Esophagus squamous epithelium (tissue), 5 donors: Measurements from ENCODE around the gene CNTRL. TPM values are rescaled to one million over a fixed set of nuclear protein-coding genes. Genes with fewer than 3 reads are reported as not detected.

Source experiments
- DNase-seq: peaks from one replicate; lab custom pipeline; 2025; lab: John Stamatoyannopoulos, UW
- H3K27ac ChIP-seq, 4 donors: fragments of 200-600 bp; sonication (generic); one replicate each; pipeline ENCODE4 v1.5.1; 2016 to 2019; ENCODE audit warnings: mild to moderate bottlenecking in 1 of 4
- H3K27me3 ChIP-seq, 4 donors: fragments of 200-600 bp; sonication (generic); 1 replicate in 3 of 4; 2 replicates in 1 of 4; pipeline versions ENCODE4 v1.5.1 to v1.6.0; 2017 to 2021; ENCODE audit warnings: antibody characterized with exemption in 1 of 4
- H3K36me3 ChIP-seq, 3 donors: fragments of 200-600 bp; sonication (generic); one replicate each; pipeline ENCODE4 v1.5.1; 2016 to 2019
- H3K4me1 ChIP-seq, 3 donors: fragments of 200-600 bp; sonication (generic); one replicate each; pipeline ENCODE4 v1.5.1; 2017 to 2019
- H3K4me3 ChIP-seq, 4 donors: fragments of 200-600 bp; sonication (generic); 1 replicate in 3 of 4; 2 replicates in 1 of 4; pipeline ENCODE4 v1.5.1; 2016 to 2019; ENCODE audit warnings: mild to moderate bottlenecking in 2 of 4, moderate library complexity in 1 of 4
- H3K9me3 ChIP-seq, 3 donors: fragments of 200-600 bp; sonication (generic); one replicate each; pipeline ENCODE4 v1.5.1; 2016 to 2019
- CTCF ChIP-seq, 6 experiments: fragments of 450-650 bp in 4 of 6; fragments of 200-600 bp in 2 of 6; sonication (generic) in 2 of 6; IDR thresholded peaks; one replicate each; pipeline ENCODE4 v1.5.1; 2016 to 2019; ENCODE audit warnings: antibody characterized with exemption in 6 of 6, mild to moderate bottlenecking in 4 of 6, moderate library complexity in 4 of 6
- POLR2A ChIP-seq, 4 donors: fragments of 450-650 bp; IDR thresholded peaks; one replicate each; pipeline ENCODE4 v1.6.1; 2017; ENCODE audit warnings: antibody characterized with exemption in 4 of 4, mild to moderate bottlenecking in 4 of 4, moderate library complexity in 3 of 4
- WGBS, 2 donors: methylation state at CpG; one replicate each; pipeline ENCODE4 v1.1.5; 2018; 5-methylcytosine and 5-hydroxymethylcytosine counted together
- intact Hi-C: fragments of 100-400 bp; cut with DNase I; formaldehyde crosslinking; loops from one replicate; pipeline ENCODE4 v1.15.0; 2022
- total RNA-seq, 4 donors: library from RNA; depleted of rRNA; stranded (reverse); fragments of >200 nt; gene quantifications; one replicate each; pipeline ENCODE4 v1.1.0, GENCODE V29; 2016
- donor health status: DM: yes; HTN: yes; CAD: no.

CNTRL gene
- total RNA-seq, 4 donors from 2014 or later, result 7.2 to 15.3 (median 8.0) TPM

DNA sequence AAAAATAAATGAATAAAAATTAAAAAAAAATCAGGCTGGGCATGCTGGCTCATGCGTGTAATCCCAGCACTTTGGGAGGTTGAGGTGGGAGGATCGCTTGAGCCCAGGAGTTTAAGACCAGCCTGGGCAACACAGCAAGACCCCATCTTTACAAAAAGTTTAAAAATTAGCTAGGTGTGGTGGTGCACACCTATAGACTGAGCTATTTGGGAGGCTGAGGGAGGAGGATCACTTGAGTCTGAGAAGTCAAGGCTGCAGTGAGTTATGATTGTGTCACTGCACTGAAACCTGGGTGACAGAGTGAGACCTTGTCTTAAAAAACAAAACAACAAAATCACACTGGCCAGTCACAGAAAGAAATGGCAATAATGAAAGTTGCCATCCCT, 3.4 kb upstream of the CNTRL start:
- H3K27ac ChIP-seq, result peak overlapping the region; percentile 56 to 93 (median 79)
- H3K9me3 ChIP-seq, result no peaks in the 10 kb centered on the region
- no peak for DNase-seq
- peaks cover 0 to 12% (median 0%) of the 10 kb centered on the region in 3 donors for H3K36me3 ChIP-seq
- WGBS, 2 donors, result 97% methylated on average over 2 of the region's 2 CpGs
- intact Hi-C loops, result no loop called here
- no peaks in the 10 kb centered on the region for H3K27me3 ChIP-seq
- H3K4me1 ChIP-seq, result peaks cover 12 to 39% (median 21%) of the 10 kb centered on the region in 3 donors
- TF ChIP-seq POLR2A (IDR thresholded peaks at IDR 0.05) (no peak), CTCF (IDR thresholded peaks at IDR 0.05) (no peak)
- peak overlapping the region; percentile 16 to 52 (median 38) for H3K4me3 ChIP-seq

DNA sequence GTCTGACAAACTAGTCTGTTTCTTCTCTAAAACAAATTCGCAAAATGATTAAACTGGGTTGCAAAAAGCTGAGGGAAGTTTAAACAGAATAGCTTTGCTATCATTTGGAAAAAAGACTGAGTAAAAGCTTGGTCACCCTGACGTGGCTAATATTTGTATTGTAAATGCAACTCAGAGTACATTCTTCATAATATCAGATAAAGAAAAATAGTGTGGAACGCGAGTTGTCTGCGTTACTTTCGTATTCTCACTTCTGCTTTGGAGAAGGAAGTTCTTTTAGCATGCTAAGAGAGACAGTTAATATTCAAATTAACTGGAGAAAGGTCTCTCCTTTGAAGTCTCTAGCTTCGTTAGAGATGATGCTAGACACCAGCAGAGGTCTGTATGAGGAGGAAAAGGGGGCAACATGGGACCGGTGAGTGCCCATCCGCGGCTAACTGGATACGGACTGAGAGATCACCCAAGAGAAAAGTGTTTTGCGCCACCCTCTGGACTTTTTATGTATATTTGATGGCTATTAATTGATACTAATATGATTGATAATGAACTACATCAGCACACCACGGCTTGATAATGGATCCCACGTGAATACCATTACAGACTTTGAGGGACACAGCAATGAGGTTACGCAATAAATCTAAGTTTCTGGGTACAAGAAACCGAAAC, 2.9 kb upstream of the CNTRL start:
- Histone ChIP-seq H3K9me3 (no peaks in the 10 kb centered on the region), H3K27ac (peak overlapping the region; percentile 56 to 93 (median 79)), H3K4me1 (peaks cover 12 to 40% (median 21%) of the 10 kb centered on the region in 3 donors), H3K27me3 (no peaks in the 10 kb centered on the region), H3K4me3 (peak overlapping the region; percentile 16 to 52 (median 38)), H3K36me3 (peaks cover 0 to 9% (median 0%) of the 10 kb centered on the region in 3 donors)
- intact Hi-C loops, result no loop called here
- WGBS, 2 donors, result 31 to 37% methylated on average over 16 of the region's 16 CpGs
- peak in 4 of 6 experiments; percentile 27 to 34 (median 29) for TF ChIP-seq CTCF (IDR thresholded peaks at IDR 0.05)
- TF ChIP-seq POLR2A (IDR thresholded peaks at IDR 0.05), result peak in 1 of 4 donors; percentile 19
- no peak for DNase-seq

DNA sequence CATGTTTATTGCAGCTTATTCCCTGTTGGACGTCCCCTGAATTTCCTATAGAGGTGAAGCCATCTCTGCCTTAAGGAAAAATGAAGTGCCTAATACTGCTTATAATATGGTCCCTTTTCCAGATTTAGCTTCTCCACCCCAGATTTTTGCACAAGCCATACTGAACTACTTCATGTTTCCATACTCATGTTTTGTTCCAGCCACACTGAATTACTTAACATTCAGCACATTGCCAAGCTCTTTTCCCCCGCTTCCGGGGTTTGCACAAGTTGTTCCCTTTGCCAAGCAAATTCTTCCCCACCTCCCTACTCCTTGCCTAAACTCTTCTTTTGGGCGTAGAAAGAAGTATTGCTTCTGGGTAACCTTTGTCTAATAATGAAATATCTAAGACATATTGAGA, 1.7 kb upstream of the CNTRL start:
- Histone ChIP-seq H3K27me3 (no peaks in the 10 kb centered on the region), H3K4me3 (peak overlapping the region in 1 of 4 donors; percentile 86), H3K36me3 (no peaks in the 10 kb centered on the region), H3K9me3 (no peaks in the 10 kb centered on the region), H3K27ac (peak overlapping the region in 3 of 4 donors; percentile 50 to 93 (median 87)), H3K4me1 (peaks cover 12 to 43% (median 21%) of the 10 kb centered on the region in 3 donors)
- intact Hi-C loops, result no loop called here
- TF ChIP-seq POLR2A (IDR thresholded peaks at IDR 0.05) (no peak), CTCF (IDR thresholded peaks at IDR 0.05) (no peak)
- DNase-seq, result no peak
- 20 to 32% methylated on average over 4 of the region's 4 CpGs for WGBS, 2 donors

GRCh38 chr9:121075251-121076036, 689 bp downstream of the CNTRL start:
- peak overlapping the region; percentile 81 to 95 (median 90) for H3K27ac ChIP-seq
- WGBS, 2 donors, result 4% methylated on average over 19 of the region's 19 CpGs
- H3K36me3 ChIP-seq, result peaks cover 0 to under 1% (median 0%) of the 10 kb centered on the region in 3 donors
- intact Hi-C loops, result no loop called here
- H3K9me3 ChIP-seq, result no peaks in the 10 kb centered on the region
- DNase-seq, result no peak
- TF ChIP-seq CTCF (IDR thresholded peaks at IDR 0.05) (peak in 1 of 6 experiments; percentile 4), POLR2A (IDR thresholded peaks at IDR 0.05) (no peak)
- H3K4me1 ChIP-seq, result peaks cover 12 to 47% (median 21%) of the 10 kb centered on the region in 3 donors
- H3K27me3 ChIP-seq, result no peaks in the 10 kb centered on the region
- peak overlapping the region; percentile 62 to 87 (median 74) for H3K4me3 ChIP-seq

- Histone ChIP-seq H3K27ac (no peak overlapping the region), H3K4me1 (peaks cover 0 to 6% (median 0%) of the 10 kb centered on the region in 3 donors), H3K36me3 (peaks cover 0 to 32% (median 0%) of the 10 kb centered on the region in 3 donors), H3K27me3 (no peaks in the 10 kb centered on the region), H3K9me3 (no peaks in the 10 kb centered on the region), H3K4me3 (no peak overlapping the region)
- TF ChIP-seq POLR2A (IDR thresholded peaks at IDR 0.05) (no peak), CTCF (IDR thresholded peaks at IDR 0.05) (no peak)
- intact Hi-C loops, result no loop called here
- WGBS, 2 donors, result 46 to 80% methylated on average over 1 of the region's 1 CpG
- no peak for DNase-seq
These were observed 7.3 kb downstream of the CNTRL start for GRCh38 chr9:121082075-121082474.
